ENCODE data around the gene CCDC34. TPM values are rescaled to one million over a fixed set of nuclear protein-coding genes. Genes with fewer than 3 reads are reported as not detected.

Gene CCDC34
- total RNA-seq, 1 donor from 2014 or later, result 4.5 TPM

GRCh38 chr11:27391331-27392015 is 28.5 kb upstream of the CCDC34 start:
- no peak overlapping the region for H3K4me3 ChIP-seq
- no peak for DNase-seq
- no peak for TF ChIP-seq CTCF (IDR thresholded peaks at IDR 0.05)
- H3K9me3 ChIP-seq, result no peaks in the 10 kb centered on the region
- H3K4me1 ChIP-seq, result peaks cover 8% of the 10 kb centered on the region
- no peak overlapping the region for H3K27ac ChIP-seq
- no peak for ATAC-seq
- intact Hi-C loops (cut with DNase I), result no loop called here
- H3K27me3 ChIP-seq (ENCODE audit: low read depth), result no peaks in the 10 kb centered on the region
- H3K36me3 ChIP-seq, result no peaks in the 10 kb centered on the region

- H3K27ac ChIP-seq, result no peak overlapping the region
- DNase-seq (no peak), ATAC-seq (no peak)
- H3K9me3 ChIP-seq, result no peaks in the 10 kb centered on the region
- no peaks in the 10 kb centered on the region for H3K27me3 ChIP-seq (ENCODE audit: low read depth)
- H3K4me3 ChIP-seq, result no peak overlapping the region
- no peaks in the 10 kb centered on the region for H3K36me3 ChIP-seq
- no peak for TF ChIP-seq CTCF (IDR thresholded peaks at IDR 0.05)
- peaks cover 1% of the 10 kb centered on the region for H3K4me1 ChIP-seq
- intact Hi-C loops (cut with DNase I), result no loop called here
These were observed 27.6 kb upstream of the CCDC34 start for GRCh38 chr11:27390318-27391295.

GRCh38 chr11:27388869-27389268 is 25.9 kb upstream of the CCDC34 start:
- Histone ChIP-seq H3K9me3 (no peaks in the 10 kb centered on the region), H3K4me3 (no peak overlapping the region), H3K4me1 (no peaks in the 10 kb centered on the region), H3K27me3 (ENCODE audit: low read depth) (no peaks in the 10 kb centered on the region), H3K27ac (no peak overlapping the region), H3K36me3 (no peaks in the 10 kb centered on the region)
- DNase-seq (no peak), ATAC-seq (no peak)
- intact Hi-C loops (cut with DNase I), result no loop called here
- no peak for TF ChIP-seq CTCF (IDR thresholded peaks at IDR 0.05)

GRCh38 chr11:27388001-27388400 is 25.0 kb upstream of the CCDC34 start:
- Histone ChIP-seq H3K36me3 (no peaks in the 10 kb centered on the region), H3K27ac (no peak overlapping the region), H3K9me3 (no peaks in the 10 kb centered on the region), H3K4me3 (no peak overlapping the region), H3K27me3 (ENCODE audit: low read depth) (no peaks in the 10 kb centered on the region), H3K4me1 (no peaks in the 10 kb centered on the region)
- DNase-seq (no peak), ATAC-seq (no peak)
- no peak for TF ChIP-seq CTCF (IDR thresholded peaks at IDR 0.05)
- intact Hi-C loops (cut with DNase I), result no loop called here

DNA sequence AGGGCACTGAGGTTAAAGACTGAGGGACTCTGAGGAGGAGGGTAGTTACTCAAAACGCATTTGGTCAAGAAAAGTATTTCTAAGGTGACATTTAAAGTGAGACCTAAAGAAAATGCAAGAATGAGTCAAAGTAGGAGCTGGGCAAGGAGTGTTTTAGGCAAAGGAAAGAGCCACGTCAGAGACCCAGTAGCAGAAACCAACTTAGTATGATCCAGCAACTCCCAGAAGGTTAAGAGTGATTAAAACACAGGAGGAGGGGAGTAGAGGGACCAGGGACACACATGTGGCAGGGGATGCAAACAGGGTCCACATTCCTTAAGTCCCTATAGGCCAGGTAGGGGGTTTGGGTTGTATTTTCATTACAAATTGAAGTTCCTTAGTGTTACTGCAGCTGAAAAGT is 24.3 kb upstream of the CCDC34 start:
- no peaks in the 10 kb centered on the region for H3K9me3 ChIP-seq
- no peak for DNase-seq
- H3K4me1 ChIP-seq, result no peaks in the 10 kb centered on the region
- H3K36me3 ChIP-seq, result no peaks in the 10 kb centered on the region
- ATAC-seq, result no peak
- H3K27ac ChIP-seq, result no peak overlapping the region
- intact Hi-C loops (cut with DNase I), result no loop called here
- TF ChIP-seq CTCF (IDR thresholded peaks at IDR 0.05), result no peak
- no peak overlapping the region for H3K4me3 ChIP-seq
- H3K27me3 ChIP-seq (ENCODE audit: low read depth), result no peaks in the 10 kb centered on the region

All from lower lobe of right lung (tissue), 2 donors.